GF-D8 (cell line): ENCODE measurements around the gene RGS7BP.

Source experiments
- DNase-seq: peaks from one replicate; lab custom pipeline; 2025; lab: John Stamatoyannopoulos, UW

The RGS7BP gene

GRCh38 chr5:64634997-64635686 is 129.3 kb downstream of the RGS7BP start:
- no peak for DNase-seq

- peak; percentile 21 for DNase-seq
Observed at GRCh38 chr5:64637144-64637543, 131.3 kb downstream of the RGS7BP start.

GRCh38 chr5:64637837-64638443 is 132.1 kb downstream of the RGS7BP start:
- no peak for DNase-seq

GRCh38 chr5:64644831-64645230 is 139.0 kb downstream of the RGS7BP start:
- DNase-seq = no peak

GRCh38 chr5:64646169-64646568 is 140.4 kb downstream of the RGS7BP start:
- DNase-seq = no peak

GRCh38 chr5:64649512-64649911 is 143.7 kb downstream of the RGS7BP start:
- DNase-seq = no peak

GRCh38 chr5:64653766-64654560 is 148.1 kb downstream of the RGS7BP start:
- DNase-seq = no peak

- DNase-seq = no peak
Observed at GRCh38 chr5:64654561-64654938, 148.7 kb downstream of the RGS7BP start.

GRCh38 chr5:64655596-64655995 is 149.8 kb downstream of the RGS7BP start:
- no peak for DNase-seq

- no peak for DNase-seq
Observed at GRCh38 chr5:64659289-64659688, 153.5 kb downstream of the RGS7BP start.
